ENCODE data around the gene ARHGEF7. TPM values are rescaled to one million over a fixed set of nuclear protein-coding genes. Genes with fewer than 3 reads are reported as not detected.

Gene ARHGEF7
- total RNA-seq, 1 donor from 2014 or later, result 57.5 TPM

DNA sequence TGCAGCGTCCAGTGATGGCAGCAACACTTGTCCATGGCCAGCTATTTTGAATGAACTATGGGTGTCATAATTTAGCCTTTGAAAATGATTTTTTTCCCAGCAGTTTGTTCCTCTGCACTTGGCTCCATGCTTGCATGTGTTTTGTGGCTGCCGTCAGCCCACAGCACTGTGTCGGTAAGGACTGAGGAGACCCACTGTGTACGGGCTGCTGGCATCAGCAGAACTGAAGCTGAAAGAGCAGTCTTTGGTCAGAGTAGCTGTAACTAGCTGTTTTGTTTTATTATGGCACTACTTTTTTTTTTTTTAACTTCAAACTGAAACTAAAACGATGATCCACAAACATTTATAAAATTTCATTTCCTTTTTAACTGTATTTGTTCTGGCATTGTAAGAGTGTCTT lies 155.0 kb downstream of the ARHGEF7 start:
- Histone ChIP-seq H3K36me3 (peaks cover 0 to 26% of the 10 kb centered on the region in 2 donors), H3K4me1 (peaks cover 29% of the 10 kb centered on the region), H3K27me3 (no peaks in the 10 kb centered on the region), H3K4me3 (no peak overlapping the region), H3K9me3 (no peaks in the 10 kb centered on the region), H3K27ac (no peak overlapping the region)
- no peak for TF ChIP-seq POLR2A (IDR thresholded peaks at IDR 0.05)
- no peak for TF ChIP-seq POLR2AphosphoS5 (IDR thresholded peaks at IDR 0.05; ENCODE audit: insufficient read depth in 1 of 2, low read depth in 1 of 2)
- TF ChIP-seq, protein P1, sequence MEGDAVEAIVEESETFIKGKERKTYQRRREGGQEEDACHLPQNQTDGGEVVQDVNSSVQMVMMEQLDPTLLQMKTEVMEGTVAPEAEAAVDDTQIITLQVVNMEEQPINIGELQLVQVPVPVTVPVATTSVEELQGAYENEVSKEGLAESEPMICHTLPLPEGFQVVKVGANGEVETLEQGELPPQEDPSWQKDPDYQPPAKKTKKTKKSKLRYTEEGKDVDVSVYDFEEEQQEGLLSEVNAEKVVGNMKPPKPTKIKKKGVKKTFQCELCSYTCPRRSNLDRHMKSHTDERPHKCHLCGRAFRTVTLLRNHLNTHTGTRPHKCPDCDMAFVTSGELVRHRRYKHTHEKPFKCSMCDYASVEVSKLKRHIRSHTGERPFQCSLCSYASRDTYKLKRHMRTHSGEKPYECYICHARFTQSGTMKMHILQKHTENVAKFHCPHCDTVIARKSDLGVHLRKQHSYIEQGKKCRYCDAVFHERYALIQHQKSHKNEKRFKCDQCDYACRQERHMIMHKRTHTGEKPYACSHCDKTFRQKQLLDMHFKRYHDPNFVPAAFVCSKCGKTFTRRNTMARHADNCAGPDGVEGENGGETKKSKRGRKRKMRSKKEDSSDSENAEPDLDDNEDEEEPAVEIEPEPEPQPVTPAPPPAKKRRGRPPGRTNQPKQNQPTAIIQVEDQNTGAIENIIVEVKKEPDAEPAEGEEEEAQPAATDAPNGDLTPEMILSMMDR (IDR thresholded peaks at IDR 0.05), result no peak
- DNase-seq (ENCODE audit: extremely low spot score in 2 of 2), result no peak
- intact Hi-C loops (cut with DNase I), result no loop called here

DNA sequence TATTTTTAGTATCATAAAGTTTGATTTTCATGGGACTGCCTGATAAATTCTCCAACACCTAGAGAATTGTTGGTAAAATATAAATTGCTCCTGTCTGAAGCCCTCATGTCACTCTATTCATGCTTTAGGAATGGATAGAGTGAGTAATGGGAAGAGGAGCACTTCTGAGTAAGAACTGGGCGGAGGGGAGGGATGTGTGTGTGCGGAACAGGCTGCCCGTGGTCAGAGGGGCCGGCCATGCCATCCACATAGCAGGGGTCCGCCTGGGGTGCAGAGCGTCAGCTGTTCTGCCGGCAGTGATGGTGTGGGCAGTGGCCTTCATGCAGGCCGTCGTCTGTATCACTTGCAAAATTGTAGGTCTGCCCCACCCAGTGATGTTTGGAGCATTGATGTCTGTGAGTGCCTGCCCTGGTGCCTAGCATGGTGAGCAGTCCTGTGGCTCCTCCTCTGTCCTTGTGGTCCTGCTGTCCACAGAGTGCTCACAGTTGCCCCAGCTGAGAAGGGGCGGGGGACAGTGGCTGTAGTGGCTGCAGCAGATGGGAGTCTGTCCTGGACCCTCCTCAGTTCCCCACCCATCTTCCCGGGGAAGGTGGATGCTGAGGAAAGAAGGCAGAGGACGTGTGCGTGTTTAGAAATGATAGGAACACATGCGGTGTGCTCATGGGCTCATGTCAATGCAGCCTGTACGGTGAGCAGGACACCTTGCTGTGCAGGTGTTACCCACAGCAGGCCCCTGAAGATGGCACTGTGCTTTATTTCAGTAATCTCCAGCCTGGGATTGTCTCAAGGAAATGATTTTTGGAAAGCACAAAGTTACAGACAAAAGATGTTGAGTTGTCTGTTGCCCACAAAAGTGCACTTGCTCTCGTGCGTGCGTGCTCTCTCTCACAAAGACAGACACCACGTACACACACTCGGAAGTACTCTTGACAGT lies 155.9 kb downstream of the ARHGEF7 start:
- intact Hi-C loops (cut with DNase I), result no loop called here
- no peak for DNase-seq (ENCODE audit: extremely low spot score in 2 of 2)
- Histone ChIP-seq H3K9me3 (no peaks in the 10 kb centered on the region), H3K27me3 (no peaks in the 10 kb centered on the region), H3K36me3 (peaks cover 0 to 29% of the 10 kb centered on the region in 2 donors), H3K4me3 (no peak overlapping the region), H3K4me1 (peaks cover 29% of the 10 kb centered on the region), H3K27ac (no peak overlapping the region)
- TF ChIP-seq, protein P1 (IDR thresholded peaks at IDR 0.05), result no peak
- TF ChIP-seq POLR2A (IDR thresholded peaks at IDR 0.05), result no peak
- no peak for TF ChIP-seq POLR2AphosphoS5 (IDR thresholded peaks at IDR 0.05; ENCODE audit: insufficient read depth in 1 of 2, low read depth in 1 of 2)

GRCh38 chr13:111272117-111272516 lies 157.0 kb downstream of the ARHGEF7 start:
- DNase-seq (ENCODE audit: extremely low spot score in 2 of 2), result no peak
- intact Hi-C loops (cut with DNase I), result no loop called here
- H3K36me3 ChIP-seq, result peaks cover 0 to 36% of the 10 kb centered on the region in 2 donors
- no peak overlapping the region for H3K27ac ChIP-seq
- peaks cover 29% of the 10 kb centered on the region for H3K4me1 ChIP-seq
- H3K4me3 ChIP-seq, result no peak overlapping the region
- no peak for TF ChIP-seq POLR2A (IDR thresholded peaks at IDR 0.05)
- TF ChIP-seq, protein P1 (IDR thresholded peaks at IDR 0.05), result no peak
- TF ChIP-seq POLR2AphosphoS5 (IDR thresholded peaks at IDR 0.05; ENCODE audit: insufficient read depth in 1 of 2, low read depth in 1 of 2), result no peak
- no peaks in the 10 kb centered on the region for H3K27me3 ChIP-seq
- H3K9me3 ChIP-seq, result no peaks in the 10 kb centered on the region

- intact Hi-C loops (cut with DNase I), result no loop called here
- Histone ChIP-seq H3K9me3 (no peaks in the 10 kb centered on the region), H3K4me3 (no peak overlapping the region), H3K36me3 (peaks cover 0 to 26% of the 10 kb centered on the region in 2 donors), H3K4me1 (peaks cover 20% of the 10 kb centered on the region), H3K27ac (no peak overlapping the region), H3K27me3 (no peaks in the 10 kb centered on the region)
- TF ChIP-seq POLR2A (IDR thresholded peaks at IDR 0.05) (no peak), POLR2AphosphoS5 (IDR thresholded peaks at IDR 0.05; ENCODE audit: insufficient read depth in 1 of 2, low read depth in 1 of 2) (no peak)
- TF ChIP-seq, protein P1 (IDR thresholded peaks at IDR 0.05), result no peak
- DNase-seq (ENCODE audit: extremely low spot score in 2 of 2), result no peak
Measured at GRCh38 chr13:111275382-111275781, 160.3 kb downstream of the ARHGEF7 start.

All from vagina (tissue), 2 donors.